Trophoblast cell (in vitro differentiated cells and primary cell): ENCODE results near the gene TBC1D8.

Experiments used
- DNase-seq, 2 donors: peaks; one replicate each; pipeline ENCODE4 v3.0.0-alpha.2; 2016
- H2AFZ ChIP-seq: 2 replicates; pipeline ENCODE4 v1.6.1; 2013; ENCODE audit warnings: low read length, moderate library complexity, mild to moderate bottlenecking; ENCODE audit not compliant: insufficient read depth, poor library complexity
- H2AK5ac ChIP-seq: 2 replicates; pipeline ENCODE4 v1.6.1; 2013; ENCODE audit warnings: mild to moderate bottlenecking, low read length
- H2BK120ac ChIP-seq: 2 replicates; pipeline ENCODE4 v1.6.1; 2013; ENCODE audit warnings: low read length, mild to moderate bottlenecking, moderate library complexity; ENCODE audit not compliant: insufficient read depth, poor library complexity
- H2BK12ac ChIP-seq: 2 replicates; pipeline ENCODE4 v1.6.1; 2013; ENCODE audit warnings: mild to moderate bottlenecking, low read length, moderate library complexity
- H2BK5ac ChIP-seq: 2 replicates; pipeline ENCODE4 v1.6.1; 2013; ENCODE audit warnings: low read length, low read depth, moderate library complexity, mild to moderate bottlenecking; ENCODE audit not compliant: poor library complexity
- H3K14ac ChIP-seq: 2 replicates; pipeline ENCODE4 v1.6.1; 2013; ENCODE audit warnings: mild to moderate bottlenecking, low read length
- H3K18ac ChIP-seq: 2 replicates; pipeline ENCODE4 v1.6.1; 2013; ENCODE audit warnings: mild to moderate bottlenecking, low read length
- H3K23ac ChIP-seq: 2 replicates; pipeline ENCODE4 v1.6.1; 2013; ENCODE audit warnings: low read length
- H3K27ac ChIP-seq: 2 replicates; pipeline ENCODE4 v1.5.1; 2013; ENCODE audit warnings: low read depth, mild to moderate bottlenecking, inconsistent platforms, low read length, moderate library complexity
- H3K27me3 ChIP-seq: 2 replicates; pipeline ENCODE4 v1.6.1; 2013; ENCODE audit warnings: inconsistent platforms, mild to moderate bottlenecking, low read length, moderate library complexity; ENCODE audit not compliant: insufficient read depth
- H3K36me3 ChIP-seq, 2 experiments: 1 replicate in 1 of 2; 2 replicates in 1 of 2; pipeline ENCODE4 v1.6.1; 2013; ENCODE audit warnings: low read length in 2 of 2, mild to moderate bottlenecking in 2 of 2, moderate library complexity in 1 of 2; ENCODE audit not compliant: insufficient read depth in 2 of 2, control insufficient read depth in 1 of 2
- H3K4ac ChIP-seq: 2 replicates; pipeline ENCODE4 v1.6.1; 2013; ENCODE audit warnings: low read depth, mild to moderate bottlenecking, low read length, moderate library complexity
- H3K4me1 ChIP-seq, 2 experiments: 1 replicate in 1 of 2; 2 replicates in 1 of 2; pipeline ENCODE4 v1.6.1; 2013; ENCODE audit warnings: low read length in 2 of 2, mild to moderate bottlenecking in 2 of 2, moderate library complexity in 1 of 2; ENCODE audit not compliant: insufficient read depth in 2 of 2, control insufficient read depth in 1 of 2
- H3K4me2 ChIP-seq: 2 replicates; pipeline ENCODE4 v1.6.1; 2013; ENCODE audit warnings: inconsistent platforms, mild to moderate bottlenecking, low read length, moderate library complexity
- H3K4me3 ChIP-seq: 2 replicates; pipeline ENCODE4 v1.5.1; 2013; ENCODE audit warnings: mild to moderate bottlenecking, low read depth, low read length, inconsistent platforms
- H3K79me1 ChIP-seq: one replicate; pipeline ENCODE4 v1.6.1; 2013; ENCODE audit warnings: low read length
- H3K79me2 ChIP-seq: 2 replicates; pipeline ENCODE4 v1.6.1; 2013; ENCODE audit warnings: low read length, mild to moderate bottlenecking; ENCODE audit not compliant: control insufficient read depth, insufficient read depth, poor library complexity
- H3K9ac ChIP-seq: 2 replicates; pipeline ENCODE4 v1.6.1; 2013; ENCODE audit warnings: mild to moderate bottlenecking, low read length
- H3K9me3 ChIP-seq: 2 replicates; pipeline ENCODE4 v1.6.1; 2013; ENCODE audit warnings: low read depth, mild to moderate bottlenecking, control low read depth, inconsistent platforms, low read length; ENCODE audit not compliant: insufficient read depth
- H4K12ac ChIP-seq: 2 replicates; pipeline ENCODE4 v1.6.1; 2013; ENCODE audit warnings: low read depth, mild to moderate bottlenecking, low read length, moderate library complexity
- H4K8ac ChIP-seq: 2 replicates; pipeline ENCODE4 v1.6.1; 2013; ENCODE audit warnings: low read depth, mild to moderate bottlenecking, low read length, moderate library complexity
- H4K91ac ChIP-seq: one replicate; pipeline ENCODE4 v1.6.1; 2013; ENCODE audit warnings: low read depth, mild to moderate bottlenecking, low read length, moderate library complexity
- WGBS: extraction: QIAGEN DNeasy Blood & Tissue Kit; methylation state at CpG from one replicate; pipeline ENCODE4 v1.1.7; 2013; ENCODE audit warnings: missing lambda C conversion rate; ENCODE audit not compliant: insufficient read length, insufficient coverage; ENCODE audit errors: extremely low coverage; 5-methylcytosine and 5-hydroxymethylcytosine counted together

TBC1D8 gene

GRCh38 chr2:101032084-101032776 lies 119.0 kb downstream of the TBC1D8 start:
- H3K4me1 ChIP-seq: no peaks in the 10 kb centered on the region
- no CpG with 5 or more reads among the region's 15 CpGs for WGBS
- peaks cover 2% of the 10 kb centered on the region for H3K9me3 ChIP-seq
- no peak overlapping the region for H2BK12ac ChIP-seq
- H3K4me2 ChIP-seq: no peak overlapping the region
- H3K23ac ChIP-seq: no peak overlapping the region
- no peak for DNase-seq
- no peak overlapping the region for H3K14ac ChIP-seq
- H2AFZ ChIP-seq: no peak overlapping the region
- no peak overlapping the region for H3K4me3 ChIP-seq
- H4K8ac ChIP-seq: no peak overlapping the region
- no peak overlapping the region for H2BK5ac ChIP-seq
- H3K4ac ChIP-seq: no peak overlapping the region
- H3K79me2 ChIP-seq: no peaks in the 10 kb centered on the region
- H3K36me3 ChIP-seq: no peaks in the 10 kb centered on the region
- no peak overlapping the region for H3K9ac ChIP-seq
- H4K12ac ChIP-seq: no peak overlapping the region
- H3K18ac ChIP-seq: no peak overlapping the region
- H2BK120ac ChIP-seq: no peak overlapping the region
- no peak overlapping the region for H3K27ac ChIP-seq
- H2AK5ac ChIP-seq: no peak overlapping the region
- no peak overlapping the region for H4K91ac ChIP-seq
- no peaks in the 10 kb centered on the region for H3K79me1 ChIP-seq
- H3K27me3 ChIP-seq: no peaks in the 10 kb centered on the region

GRCh38 chr2:101030866-101031554 lies 120.2 kb downstream of the TBC1D8 start:
- Histone ChIP-seq H2AK5ac (no peak overlapping the region), H2BK5ac (no peak overlapping the region), H3K23ac (no peak overlapping the region), H3K36me3 (peaks cover 0 to 4% of the 10 kb centered on the region in 2 experiments), H3K18ac (no peak overlapping the region), H2BK120ac (no peak overlapping the region), H3K27ac (no peak overlapping the region), H3K4me1 (peaks cover 0 to 4% of the 10 kb centered on the region in 2 experiments), H2BK12ac (no peak overlapping the region), H2AFZ (no peak overlapping the region), H3K79me1 (no peaks in the 10 kb centered on the region), H3K27me3 (no peaks in the 10 kb centered on the region), H3K9me3 (peaks cover 2% of the 10 kb centered on the region), H3K4me3 (no peak overlapping the region), H3K9ac (no peak overlapping the region), H4K8ac (no peak overlapping the region), H3K79me2 (no peaks in the 10 kb centered on the region), H4K12ac (no peak overlapping the region), H3K4ac (no peak overlapping the region), H3K4me2 (no peak overlapping the region), H4K91ac (no peak overlapping the region), H3K14ac (no peak overlapping the region)
- WGBS: no CpG with 5 or more reads among the region's 10 CpGs
- no peak for DNase-seq

DNA sequence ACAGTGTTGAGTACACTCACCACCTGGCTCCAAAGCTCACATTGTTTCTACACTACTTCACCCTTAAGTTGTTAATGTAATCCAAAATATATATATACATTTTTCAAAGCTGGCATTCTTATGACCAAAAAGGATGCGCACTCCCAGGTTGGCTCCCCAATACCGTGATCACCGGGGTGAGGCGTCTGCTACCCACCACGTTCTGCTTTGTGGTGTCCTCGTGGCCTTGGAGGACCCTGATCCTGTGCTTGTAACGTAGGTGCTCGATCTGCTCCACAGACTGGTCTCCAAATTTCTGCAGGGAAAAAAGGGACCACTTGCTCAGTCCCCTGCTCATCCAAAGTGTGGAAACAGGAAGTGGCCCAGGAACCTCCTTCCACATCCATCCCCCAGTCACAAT lies 123.3 kb downstream of the TBC1D8 start:
- Histone ChIP-seq H3K4me3 (no peak overlapping the region), H3K4me2 (no peak overlapping the region), H3K23ac (no peak overlapping the region), H2BK5ac (no peak overlapping the region), H3K9ac (no peak overlapping the region), H3K36me3 (peaks cover 0 to 4% of the 10 kb centered on the region in 2 experiments), H2AFZ (no peak overlapping the region), H4K8ac (no peak overlapping the region), H3K14ac (no peak overlapping the region), H3K27me3 (no peaks in the 10 kb centered on the region), H3K79me2 (no peaks in the 10 kb centered on the region), H3K18ac (no peak overlapping the region), H2BK120ac (no peak overlapping the region), H4K12ac (no peak overlapping the region), H3K79me1 (no peaks in the 10 kb centered on the region), H3K9me3 (peaks cover 2% of the 10 kb centered on the region), H4K91ac (no peak overlapping the region), H3K4me1 (peaks cover 0 to 4% of the 10 kb centered on the region in 2 experiments), H2BK12ac (no peak overlapping the region), H3K27ac (no peak overlapping the region), H2AK5ac (no peak overlapping the region), H3K4ac (no peak overlapping the region)
- DNase-seq: no peak
- no CpG with 5 or more reads among the region's 8 CpGs for WGBS

DNA sequence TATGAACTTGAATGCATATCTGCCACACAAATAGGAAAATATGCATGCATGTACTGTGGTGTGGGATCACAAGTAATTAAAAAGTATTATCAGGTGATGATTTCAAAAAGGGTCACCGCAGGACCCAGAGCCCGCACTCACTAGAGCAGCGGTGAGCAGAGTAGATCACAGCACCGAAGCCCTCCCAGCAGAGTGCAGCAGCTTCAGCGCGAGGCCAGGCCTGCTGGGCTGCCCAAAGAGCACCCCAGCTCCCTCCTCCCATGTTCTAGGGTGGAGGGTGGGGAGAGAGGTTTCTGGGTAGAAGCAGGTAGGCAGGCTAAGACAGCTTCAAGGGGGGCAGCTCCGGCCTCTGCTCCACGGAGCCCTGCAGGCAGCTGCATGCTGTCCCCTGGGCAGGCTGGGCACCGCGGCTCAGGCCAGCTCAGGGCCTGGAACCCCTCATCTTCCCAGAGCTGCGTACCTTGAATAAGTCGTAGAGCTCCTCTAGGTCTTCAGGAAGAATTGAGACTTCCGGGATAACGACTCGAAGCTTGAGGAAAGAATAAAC lies 124.2 kb downstream of the TBC1D8 start:
- no peaks in the 10 kb centered on the region for H3K79me2 ChIP-seq
- H2BK5ac ChIP-seq: no peak overlapping the region
- DNase-seq: no peak
- no peak overlapping the region for H3K27ac ChIP-seq
- H3K4ac ChIP-seq: no peak overlapping the region
- H3K23ac ChIP-seq: no peak overlapping the region
- no peak overlapping the region for H3K14ac ChIP-seq
- no peak overlapping the region for H3K9ac ChIP-seq
- H4K91ac ChIP-seq: no peak overlapping the region
- no CpG with 5 or more reads among the region's 15 CpGs for WGBS
- H3K4me2 ChIP-seq: no peak overlapping the region
- H2AFZ ChIP-seq: no peak overlapping the region
- H2BK12ac ChIP-seq: no peak overlapping the region
- no peak overlapping the region for H3K4me3 ChIP-seq
- H4K12ac ChIP-seq: no peak overlapping the region
- peaks cover 0 to 4% of the 10 kb centered on the region in 2 experiments for H3K4me1 ChIP-seq
- no peak overlapping the region for H3K18ac ChIP-seq
- no peak overlapping the region for H2AK5ac ChIP-seq
- peaks cover 2% of the 10 kb centered on the region for H3K9me3 ChIP-seq
- no peaks in the 10 kb centered on the region for H3K79me1 ChIP-seq
- no peak overlapping the region for H4K8ac ChIP-seq
- H3K27me3 ChIP-seq: no peaks in the 10 kb centered on the region
- peaks cover 4% of the 10 kb centered on the region in 2 experiments for H3K36me3 ChIP-seq
- no peak overlapping the region for H2BK120ac ChIP-seq
